GM21529 (cell line): ENCODE results near the gene POU4F3.

Experiments used
- ATAC-seq: cut with Tn5 transposase; IDR thresholded peaks from one replicate; pipeline ENCODE4 v1.9.1; 2021; ENCODE audit not compliant: unreplicated experiment

The POU4F3 gene

DNA sequence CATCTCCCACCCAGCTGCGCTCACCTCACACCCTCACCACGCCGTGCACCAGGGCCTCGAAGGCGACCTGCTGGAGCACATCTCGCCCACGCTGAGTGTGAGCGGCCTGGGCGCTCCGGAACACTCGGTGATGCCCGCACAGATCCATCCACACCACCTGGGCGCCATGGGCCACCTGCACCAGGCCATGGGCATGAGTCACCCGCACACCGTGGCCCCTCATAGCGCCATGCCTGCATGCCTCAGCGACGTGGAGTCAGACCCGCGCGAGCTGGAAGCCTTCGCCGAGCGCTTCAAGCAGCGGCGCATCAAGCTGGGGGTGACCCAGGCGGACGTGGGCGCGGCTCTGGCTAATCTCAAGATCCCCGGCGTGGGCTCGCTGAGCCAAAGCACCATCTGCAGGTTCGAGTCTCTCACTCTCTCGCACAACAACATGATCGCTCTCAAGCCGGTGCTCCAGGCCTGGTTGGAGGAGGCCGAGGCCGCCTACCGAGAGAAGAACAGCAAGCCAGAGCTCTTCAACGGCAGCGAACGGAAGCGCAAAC, 1.1 kb downstream of the POU4F3 start:
- no peak for ATAC-seq

DNA sequence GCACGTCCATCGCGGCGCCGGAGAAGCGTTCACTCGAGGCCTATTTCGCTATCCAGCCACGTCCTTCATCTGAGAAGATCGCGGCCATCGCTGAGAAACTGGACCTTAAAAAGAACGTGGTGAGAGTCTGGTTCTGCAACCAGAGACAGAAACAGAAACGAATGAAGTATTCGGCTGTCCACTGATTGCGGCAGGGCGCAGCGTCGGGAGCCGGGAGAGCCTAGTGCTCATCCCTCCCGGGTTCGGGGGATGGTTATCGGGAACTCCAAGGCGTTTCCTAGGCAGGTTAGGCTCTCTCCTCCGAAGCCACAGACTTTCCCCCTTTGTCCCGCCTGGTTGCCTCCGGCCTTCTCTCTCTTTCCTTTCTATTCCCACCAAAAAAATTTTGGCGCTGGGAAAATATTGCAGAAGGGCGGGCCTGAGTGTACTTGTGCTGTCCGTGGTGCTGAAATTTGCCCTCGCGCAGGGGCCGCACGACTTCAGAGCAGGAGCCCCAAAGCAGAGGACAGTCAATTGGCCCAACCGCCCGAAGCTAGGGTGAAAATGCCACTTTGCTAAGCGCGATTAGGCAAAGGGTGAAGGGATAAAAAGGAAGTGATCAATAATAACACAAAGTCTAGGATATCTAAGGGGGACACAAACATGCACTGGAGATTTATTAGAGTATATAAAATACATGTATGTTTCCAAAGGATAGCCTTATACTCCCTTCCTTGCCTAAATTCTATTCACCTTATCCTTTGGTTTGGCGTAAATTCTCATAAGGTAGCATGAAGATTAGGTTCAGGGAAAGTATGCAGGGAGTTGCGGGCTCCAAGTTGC, 1.8 kb downstream of the POU4F3 start:
- no peak for ATAC-seq

DNA sequence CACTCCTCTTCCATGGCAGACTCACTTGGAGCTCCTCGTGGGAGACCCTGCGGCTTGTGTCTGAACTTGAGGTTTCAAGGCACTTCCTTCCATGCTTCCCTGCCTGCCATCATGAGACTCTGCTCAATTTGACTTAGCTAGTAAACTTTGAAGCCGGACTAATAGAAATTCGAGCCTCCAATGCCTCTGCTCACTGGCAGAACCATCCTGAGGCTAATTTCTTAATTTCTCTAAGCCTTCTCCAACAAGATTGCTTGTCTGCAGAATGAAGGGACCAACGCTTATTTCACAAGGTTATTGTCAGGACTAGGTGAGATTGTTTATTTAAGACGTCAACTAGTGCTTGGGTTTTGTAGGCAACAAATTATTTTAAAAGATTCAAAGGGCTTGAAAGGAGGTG, 3.2 kb downstream of the POU4F3 start:
- ATAC-seq, result no peak

DNA sequence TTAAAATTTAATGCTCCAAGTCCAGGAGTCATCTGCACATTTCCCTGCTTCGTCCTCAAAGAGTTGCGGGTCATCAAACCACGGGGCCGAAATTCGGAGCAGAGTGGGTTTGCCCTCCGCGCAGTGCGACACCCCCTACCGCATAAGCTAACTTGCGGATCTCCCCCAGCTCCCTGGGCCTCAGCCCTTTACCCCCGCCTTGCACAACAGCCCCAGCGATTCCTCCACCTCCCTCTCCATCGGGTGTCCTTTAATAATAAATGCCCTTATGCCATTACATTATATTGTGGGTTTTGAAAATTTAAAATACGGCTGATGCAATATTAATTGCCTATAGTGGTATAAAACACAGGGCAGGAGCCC, 3.9 kb downstream of the POU4F3 start:
- ATAC-seq, result no peak

DNA sequence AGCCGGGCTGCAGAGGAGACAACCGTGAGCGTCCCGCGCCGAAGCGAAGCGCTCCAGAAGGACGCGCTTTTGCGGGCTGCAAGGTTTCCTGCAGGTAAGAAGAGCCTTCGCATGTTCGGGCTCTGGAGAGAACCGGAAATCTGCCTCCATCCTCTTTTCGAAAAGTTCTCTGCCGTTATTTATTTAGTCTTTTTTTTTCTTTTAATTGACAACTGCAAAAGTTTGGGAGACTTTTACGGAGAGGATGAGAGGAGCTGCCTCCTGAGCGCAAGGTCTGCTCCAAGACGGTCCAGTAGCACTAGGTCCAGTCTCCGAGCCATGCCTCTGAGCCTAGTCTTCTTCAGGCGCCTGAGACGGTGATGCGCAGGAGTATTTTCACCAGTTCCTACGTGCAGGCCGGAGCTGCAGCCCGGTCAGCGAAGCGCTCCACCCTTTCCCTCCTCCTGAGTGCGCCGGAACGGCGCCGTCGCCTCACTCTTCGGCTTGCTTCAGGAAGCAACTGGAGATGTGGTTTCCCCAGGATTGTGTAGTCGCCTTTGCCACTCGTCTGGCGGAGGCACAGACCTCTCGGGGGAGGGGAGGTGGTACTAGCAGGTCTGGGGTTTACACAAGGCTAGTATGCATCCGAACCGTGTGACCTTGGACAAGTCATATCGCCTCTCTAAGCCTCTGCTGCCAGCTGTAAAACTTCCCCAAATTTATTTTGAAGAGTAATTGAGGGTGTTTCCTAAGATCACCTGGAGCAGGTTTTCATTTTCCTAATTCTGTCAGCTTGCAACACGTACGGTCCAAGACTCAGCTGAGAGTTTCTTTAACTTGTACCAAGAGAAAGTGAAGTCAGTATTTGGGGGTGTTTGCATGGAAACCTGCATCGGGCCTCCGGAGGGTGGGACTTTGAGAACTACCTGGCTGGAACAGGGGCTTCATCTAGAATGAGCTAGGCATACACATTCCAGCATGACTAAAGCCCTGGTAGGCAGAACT, 4.5 kb downstream of the POU4F3 start:
- ATAC-seq, result no peak

DNA sequence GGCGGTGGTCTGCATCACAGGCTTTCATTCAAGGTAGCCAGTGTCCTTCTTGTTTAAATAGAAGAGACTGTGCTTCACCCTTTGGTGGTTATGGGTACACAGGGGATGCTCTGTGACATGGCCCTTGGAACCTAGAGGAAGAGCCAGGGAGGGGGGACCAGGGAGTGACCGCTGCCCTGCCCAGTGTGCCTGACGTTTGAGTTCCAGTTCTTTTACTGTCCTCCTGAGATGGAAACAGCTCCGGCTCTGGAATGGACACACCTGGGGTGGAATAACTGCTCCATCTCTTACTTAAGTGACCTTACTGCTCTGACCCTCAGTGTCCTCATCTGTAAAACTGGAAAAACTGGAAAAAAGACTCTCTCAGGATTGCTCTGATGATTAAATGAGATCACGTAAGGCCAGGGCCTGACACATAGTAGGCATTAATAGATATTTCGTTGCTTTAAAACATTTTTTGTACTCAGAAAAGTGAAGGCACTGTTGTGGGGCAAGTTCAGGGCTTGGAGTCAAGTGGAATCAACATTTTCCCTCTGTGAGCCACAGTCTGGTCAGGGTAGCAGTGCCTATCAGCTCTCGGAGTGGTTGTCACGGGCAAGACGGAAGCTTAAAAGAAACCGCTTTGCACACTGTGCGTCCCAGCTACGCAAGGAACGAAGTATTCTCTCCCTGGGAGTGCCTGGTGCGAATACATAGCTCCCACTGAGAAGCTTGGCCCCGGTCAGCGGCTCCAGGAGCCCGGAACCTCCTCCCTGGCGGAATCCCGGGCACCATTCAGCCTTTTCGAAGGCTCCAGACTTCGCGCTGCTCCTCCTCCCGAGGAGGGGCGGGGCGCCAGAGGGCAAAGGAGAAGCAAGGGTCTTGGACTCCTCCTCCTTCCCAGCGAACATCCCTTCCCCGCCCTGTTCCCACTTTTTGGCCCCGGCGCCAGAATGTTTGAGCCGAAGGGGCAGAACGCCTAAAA, 5.8 kb downstream of the POU4F3 start:
- ATAC-seq, result no peak

DNA sequence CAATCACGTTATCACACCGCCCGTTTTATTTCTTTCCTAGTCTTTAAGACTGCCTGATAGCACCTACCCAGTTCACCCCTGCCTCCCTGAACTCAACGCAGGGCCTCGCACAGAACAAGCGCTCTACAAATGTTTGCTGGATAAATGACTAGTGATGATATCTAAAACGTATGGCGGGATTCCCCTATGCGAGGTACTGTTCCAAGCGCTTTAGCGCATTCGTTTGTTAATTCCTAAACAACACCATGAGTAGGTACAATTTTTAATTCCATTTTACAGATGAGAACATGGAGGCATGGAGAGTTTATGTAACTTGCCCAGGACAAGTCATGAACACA, 6.6 kb downstream of the POU4F3 start:
- no peak for ATAC-seq

DNA sequence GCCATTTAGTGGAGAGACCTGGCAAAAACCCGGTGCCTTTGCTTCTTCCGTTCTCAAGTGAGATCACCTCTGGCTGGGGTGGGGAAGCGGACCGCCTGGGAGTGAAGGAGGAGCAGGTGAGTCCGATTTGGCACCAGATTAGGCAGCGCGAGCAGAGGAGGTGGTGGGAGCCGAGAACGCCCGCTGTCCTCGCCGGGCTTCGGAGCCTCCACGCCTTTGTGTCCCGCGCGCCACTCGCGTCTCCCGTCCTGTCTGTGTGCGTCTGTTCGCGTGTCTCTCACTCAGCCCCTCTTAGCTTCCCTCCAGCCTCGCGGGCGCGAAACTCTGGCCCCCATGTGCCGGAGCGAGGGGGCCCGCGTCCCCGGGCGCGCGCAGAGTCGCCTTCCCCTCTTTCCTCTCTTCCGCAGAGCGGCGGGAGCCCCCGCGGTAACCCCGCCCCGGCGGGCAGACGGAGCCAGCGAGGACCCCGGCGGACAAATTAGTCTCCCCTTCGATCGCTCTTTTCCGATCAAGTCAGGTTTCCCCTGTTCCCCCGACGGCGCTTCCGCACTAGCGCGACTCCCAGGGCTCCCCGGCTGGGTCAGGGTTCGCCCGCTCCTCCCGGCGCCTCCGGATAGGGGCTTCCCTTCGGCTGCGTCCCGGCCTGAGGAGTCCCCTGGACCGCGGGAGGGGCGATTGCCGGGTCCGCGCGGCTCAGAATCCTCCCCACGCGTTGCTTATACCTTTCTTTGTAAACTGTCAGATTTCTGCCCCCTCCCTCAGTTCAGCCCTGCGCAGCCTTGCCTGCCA, 7.1 kb downstream of the POU4F3 start:
- ATAC-seq, result no peak

DNA sequence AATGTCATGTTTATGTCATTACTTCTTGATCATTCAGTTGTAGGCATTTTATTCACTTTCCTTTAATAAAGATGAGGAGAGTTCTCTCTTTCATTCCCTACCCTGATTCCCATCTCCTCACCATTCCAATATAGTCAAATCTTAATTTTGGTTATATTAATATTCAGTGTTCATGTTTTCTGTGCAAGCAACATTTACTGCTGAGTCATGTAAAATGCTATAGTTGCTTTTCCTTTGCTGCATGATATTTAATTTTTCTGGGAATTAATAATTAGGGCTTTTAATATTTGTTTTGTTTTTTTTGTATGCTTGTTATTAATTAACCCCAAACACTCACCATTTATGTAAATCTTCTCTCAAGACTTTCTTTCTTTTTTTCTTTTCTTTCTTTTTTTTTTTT, 18.5 kb downstream of the POU4F3 start:
- ATAC-seq, result no peak

DNA sequence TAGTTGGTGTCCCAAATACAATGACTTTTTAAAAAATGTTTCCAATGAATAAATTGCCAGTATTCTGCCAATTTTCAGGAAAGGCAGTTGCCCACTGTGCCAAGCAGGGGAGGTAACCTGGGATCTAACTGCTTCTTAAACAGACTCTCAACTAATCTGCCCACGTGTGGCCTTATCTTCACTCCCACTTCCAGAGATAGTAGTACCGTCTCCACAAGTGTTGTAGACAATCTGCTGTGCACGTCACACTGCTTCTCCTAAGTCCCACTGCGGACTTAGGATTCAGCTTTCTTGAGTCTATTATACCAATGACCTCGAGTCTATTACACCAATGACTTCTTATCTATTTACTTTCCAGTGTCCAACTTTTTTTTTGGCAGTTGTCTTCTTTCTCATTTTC, 21.2 kb downstream of the POU4F3 start:
- ATAC-seq, result no peak

DNA sequence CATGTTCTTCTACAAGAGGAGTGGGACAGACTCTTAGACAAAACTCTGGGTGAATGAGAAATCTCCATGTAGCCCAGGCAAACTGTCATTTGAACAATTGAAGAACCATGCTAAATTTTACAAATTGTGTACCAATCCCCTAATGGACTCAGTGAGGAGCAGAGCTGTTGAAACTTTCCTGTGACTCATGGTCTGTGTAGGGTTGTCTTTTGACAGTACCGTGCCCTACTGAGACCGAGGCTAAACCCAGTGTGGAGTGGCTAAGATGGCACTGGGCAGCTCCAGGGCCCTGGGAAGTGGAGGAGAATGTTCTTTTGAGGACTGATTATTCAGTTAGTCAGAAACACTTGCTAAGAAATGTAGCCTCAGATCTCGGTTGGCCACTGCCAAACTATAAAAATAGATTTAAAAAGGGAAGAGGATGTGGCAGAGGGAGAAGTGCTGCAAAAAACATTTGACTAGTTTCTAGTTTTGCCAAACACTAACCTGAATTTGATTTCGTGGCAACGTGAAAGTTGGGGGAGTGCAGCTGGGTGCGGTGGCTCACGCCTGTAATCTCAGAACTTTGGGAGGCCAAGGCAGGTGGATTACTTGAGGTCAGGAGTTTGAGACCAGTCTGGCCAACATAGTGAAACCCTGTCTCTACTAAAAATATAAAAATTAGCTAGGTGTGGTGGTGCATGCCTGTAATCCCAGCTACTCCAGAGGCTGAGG, 24.7 kb downstream of the POU4F3 start:
- no peak for ATAC-seq

DNA sequence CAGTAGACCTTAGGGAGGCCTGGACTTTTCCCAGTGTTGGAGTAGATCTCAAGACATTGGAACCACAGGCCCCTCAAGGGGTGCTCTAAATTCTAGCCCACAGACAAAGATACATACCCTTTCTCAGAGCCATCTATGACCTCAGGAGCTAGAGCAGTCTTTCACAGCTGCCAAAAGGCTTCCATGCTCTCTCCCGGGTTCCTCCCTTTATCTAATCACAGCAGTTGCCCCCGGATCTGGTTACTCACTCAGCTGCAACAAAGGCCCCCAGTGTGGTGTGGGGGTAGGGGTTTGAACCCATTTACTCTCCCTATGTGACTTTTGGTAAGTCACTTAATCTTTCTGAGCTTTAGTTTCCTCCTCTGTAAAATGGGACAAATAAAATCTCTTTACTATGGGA, 27.0 kb downstream of the POU4F3 start:
- ATAC-seq, result no peak

DNA sequence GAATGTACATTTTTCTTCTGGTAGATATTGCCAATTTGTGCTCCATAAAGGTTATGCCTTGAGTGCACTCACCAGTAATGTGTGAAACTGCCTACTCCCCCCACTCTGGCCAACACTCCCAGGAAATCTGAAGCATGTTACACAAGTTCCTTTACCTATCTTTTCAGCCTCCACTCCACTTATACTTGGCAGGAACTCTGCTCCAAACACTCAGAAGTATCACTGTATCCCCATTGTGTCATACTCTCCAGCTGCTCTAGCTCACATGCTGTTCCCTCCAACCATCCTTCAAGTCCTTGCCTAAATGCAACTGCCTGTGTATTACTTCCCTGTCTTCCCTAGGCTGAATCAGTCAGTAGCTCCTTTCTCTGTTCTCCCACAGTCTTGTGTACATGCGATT, 28.3 kb downstream of the POU4F3 start:
- no peak for ATAC-seq

DNA sequence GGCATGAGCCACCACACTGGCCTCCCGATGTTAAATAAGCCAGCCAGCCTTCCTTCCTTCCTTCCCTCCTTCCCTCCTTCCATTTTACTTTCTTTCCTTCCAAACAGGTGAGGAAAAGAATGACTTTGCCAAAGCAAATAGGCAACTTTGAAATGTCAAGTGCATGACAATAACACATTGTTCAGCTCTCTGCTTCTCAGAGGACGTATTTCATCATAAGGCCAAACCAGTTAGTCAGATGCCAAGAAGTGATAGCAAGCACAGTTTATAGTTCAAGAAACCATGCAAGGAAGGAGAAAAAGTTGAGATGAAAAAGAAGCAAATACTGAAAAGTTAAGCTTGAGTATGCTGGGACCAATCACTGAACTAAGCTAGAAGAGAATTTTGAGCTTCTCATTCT, 29.5 kb downstream of the POU4F3 start:
- no peak for ATAC-seq

DNA sequence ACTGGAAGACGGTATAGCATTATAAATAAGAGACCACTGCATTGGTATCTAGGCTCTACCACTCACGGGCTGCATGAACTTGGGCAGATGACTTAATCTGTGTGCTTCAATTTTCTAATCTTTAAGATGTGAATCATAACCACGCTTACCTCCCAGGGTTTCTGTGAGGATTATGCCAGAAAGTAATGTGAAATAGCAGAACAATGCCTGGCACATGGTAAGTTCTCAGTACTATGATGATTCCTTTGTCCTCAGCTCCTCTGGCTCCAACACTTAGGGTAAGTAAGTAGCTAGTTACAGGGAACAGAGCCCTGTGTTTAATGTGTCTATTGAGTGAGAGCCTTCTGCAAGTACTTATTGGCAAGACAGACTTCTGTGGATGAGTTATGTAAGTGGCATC, 31.1 kb downstream of the POU4F3 start:
- no peak for ATAC-seq

DNA sequence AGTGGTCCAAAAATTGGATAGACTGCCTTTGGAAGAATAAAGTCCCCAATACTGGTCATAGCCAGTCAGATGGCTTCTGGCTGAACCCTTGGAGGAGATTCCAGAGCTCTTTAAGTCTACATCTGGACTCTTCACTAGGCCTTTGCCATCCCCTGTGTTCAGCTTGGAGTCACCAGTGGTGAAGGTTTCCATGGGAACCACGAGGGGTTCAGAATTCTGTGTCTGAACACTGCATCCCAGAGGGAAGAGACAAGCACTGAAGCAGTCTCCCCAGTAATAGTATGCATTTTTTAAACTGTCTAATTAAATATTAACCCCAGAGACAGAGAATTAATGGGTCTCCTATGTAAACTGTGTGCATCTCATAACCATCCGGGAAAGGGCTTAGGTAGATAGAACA, 38.2 kb downstream of the POU4F3 start:
- no peak for ATAC-seq

DNA sequence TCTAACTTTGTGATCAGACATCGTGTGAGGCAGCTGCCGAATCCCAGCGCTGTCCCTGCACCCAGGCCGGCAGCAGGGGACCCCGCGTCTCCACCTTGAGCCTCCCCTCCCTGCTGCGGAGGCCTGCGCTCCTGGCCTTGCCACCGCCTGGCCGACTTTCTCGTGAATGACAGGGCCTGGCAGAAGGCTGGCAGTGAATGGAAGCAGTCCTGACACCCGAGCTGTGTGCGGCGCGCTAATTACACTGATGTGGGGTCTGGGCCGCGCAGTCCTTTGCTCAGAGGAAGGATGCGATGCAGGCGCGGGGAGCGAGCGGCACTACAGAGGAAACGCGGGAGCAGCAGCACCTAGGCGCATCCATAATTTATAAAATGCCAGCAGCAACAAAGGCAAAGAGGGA, 40.3 kb downstream of the POU4F3 start:
- no peak for ATAC-seq

DNA sequence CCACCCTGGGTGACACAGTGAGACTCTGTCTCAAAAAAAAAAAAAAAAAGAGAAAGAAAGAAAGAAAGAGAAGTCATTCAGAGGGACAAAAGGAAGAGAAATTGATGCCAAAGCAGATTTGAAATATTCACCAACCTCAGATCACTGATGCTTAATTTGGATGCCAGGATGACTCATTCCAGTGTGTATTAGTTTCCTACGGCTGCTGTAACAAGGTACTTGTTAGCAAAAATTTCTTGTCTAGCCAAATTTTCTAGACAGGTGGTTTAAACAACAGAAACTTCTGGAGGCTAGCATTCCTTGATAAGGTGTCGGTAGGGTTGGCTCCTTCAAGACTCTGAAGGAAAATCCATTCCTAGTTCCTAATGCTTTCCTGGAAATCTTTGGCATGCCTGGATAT, 42.1 kb downstream of the POU4F3 start:
- ATAC-seq, result no peak

DNA sequence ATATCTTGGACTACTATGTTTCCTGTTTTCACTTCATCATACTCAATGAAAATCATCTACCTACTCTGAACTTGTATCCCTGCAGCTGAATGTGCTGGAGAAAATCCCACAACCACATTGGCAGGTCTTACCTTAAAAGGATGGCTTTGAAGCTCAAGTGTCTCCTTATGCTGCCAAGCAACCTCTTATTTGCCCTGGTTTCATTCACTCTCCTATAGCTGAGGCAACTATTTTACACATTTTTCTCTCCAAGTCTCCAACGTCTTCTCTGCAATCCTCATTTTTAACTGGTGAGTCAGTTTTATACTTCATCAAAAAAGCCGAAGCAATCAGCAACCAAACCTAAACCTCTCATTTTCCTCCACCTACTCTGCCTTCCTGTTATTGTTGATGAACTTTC, 49.7 kb downstream of the POU4F3 start:
- no peak for ATAC-seq
